ENCODE data around the gene CC2D1A.
A peak's percentile ranks its signal among the peaks of the same experiment; 100 is the strongest.

The CC2D1A gene

GRCh38 chr19:13888281-13888680, 17.7 kb upstream of the CC2D1A start:
- H3K4me1 ChIP-seq (ENCODE audit: control insufficient read depth in 1 of 2, insufficient read depth in 2 of 2, low read length in 2 of 2): peaks cover 0 to 2% of the 10 kb centered on the region in 2 donors
- no peak overlapping the region for H3K27ac ChIP-seq (ENCODE audit: low read length)
- no peaks in the 10 kb centered on the region for H3K9me3 ChIP-seq (ENCODE audit: control insufficient read depth in 1 of 2, low read length in 2 of 2)
- no peaks in the 10 kb centered on the region for H3K36me3 ChIP-seq (ENCODE audit: control insufficient read depth in 1 of 2, insufficient read depth in 2 of 2, low read length in 2 of 2)
- no peak overlapping the region for H3K4me3 ChIP-seq (ENCODE audit: low read depth in 1 of 2, low read length in 2 of 2)
- H3K27me3 ChIP-seq (ENCODE audit: low read depth, low read length): no peaks in the 10 kb centered on the region

GRCh38 chr19:13890136-13890535, 15.9 kb upstream of the CC2D1A start:
- Histone ChIP-seq H3K4me3 (ENCODE audit: low read depth in 1 of 2, low read length in 2 of 2) (no peak overlapping the region), H3K36me3 (ENCODE audit: control insufficient read depth in 1 of 2, insufficient read depth in 2 of 2, low read length in 2 of 2) (no peaks in the 10 kb centered on the region), H3K4me1 (ENCODE audit: control insufficient read depth in 1 of 2, insufficient read depth in 2 of 2, low read length in 2 of 2) (peaks cover 0 to 2% of the 10 kb centered on the region in 2 donors), H3K9me3 (ENCODE audit: control insufficient read depth in 1 of 2, low read length in 2 of 2) (no peaks in the 10 kb centered on the region), H3K27ac (ENCODE audit: low read length) (no peak overlapping the region), H3K27me3 (ENCODE audit: low read depth, low read length) (no peaks in the 10 kb centered on the region)

- Histone ChIP-seq H3K36me3 (ENCODE audit: control insufficient read depth in 1 of 2, insufficient read depth in 2 of 2, low read length in 2 of 2) (no peaks in the 10 kb centered on the region), H3K27ac (ENCODE audit: low read length) (no peak overlapping the region), H3K9me3 (ENCODE audit: control insufficient read depth in 1 of 2, low read length in 2 of 2) (no peaks in the 10 kb centered on the region), H3K27me3 (ENCODE audit: low read depth, low read length) (no peaks in the 10 kb centered on the region), H3K4me3 (ENCODE audit: low read depth in 1 of 2, low read length in 2 of 2) (no peak overlapping the region), H3K4me1 (ENCODE audit: control insufficient read depth in 1 of 2, insufficient read depth in 2 of 2, low read length in 2 of 2) (no peaks in the 10 kb centered on the region)
Observed at GRCh38 chr19:13892870-13893269, 13.1 kb upstream of the CC2D1A start.

GRCh38 chr19:13894552-13894951, 11.4 kb upstream of the CC2D1A start:
- Histone ChIP-seq H3K27ac (ENCODE audit: low read length) (no peak overlapping the region), H3K4me1 (ENCODE audit: control insufficient read depth in 1 of 2, insufficient read depth in 2 of 2, low read length in 2 of 2) (no peaks in the 10 kb centered on the region), H3K9me3 (ENCODE audit: control insufficient read depth in 1 of 2, low read length in 2 of 2) (no peaks in the 10 kb centered on the region)

GRCh38 chr19:13896227-13896626, 9.8 kb upstream of the CC2D1A start:
- Histone ChIP-seq H3K4me3 (ENCODE audit: low read depth in 1 of 2, low read length in 2 of 2) (no peak overlapping the region), H3K9me3 (ENCODE audit: control insufficient read depth in 1 of 2, low read length in 2 of 2) (no peaks in the 10 kb centered on the region), H3K27ac (ENCODE audit: low read length) (no peak overlapping the region), H3K27me3 (ENCODE audit: low read depth, low read length) (no peaks in the 10 kb centered on the region), H3K36me3 (ENCODE audit: control insufficient read depth in 1 of 2, insufficient read depth in 2 of 2, low read length in 2 of 2) (no peaks in the 10 kb centered on the region), H3K4me1 (ENCODE audit: control insufficient read depth in 1 of 2, insufficient read depth in 2 of 2, low read length in 2 of 2) (no peaks in the 10 kb centered on the region)

More at GRCh38 chr19:13894552-13894951, 11.4 kb upstream of the CC2D1A start:
- Histone ChIP-seq H3K36me3 (ENCODE audit: control insufficient read depth in 1 of 2, insufficient read depth in 2 of 2, low read length in 2 of 2) (no peaks in the 10 kb centered on the region), H3K27me3 (ENCODE audit: low read depth, low read length) (no peaks in the 10 kb centered on the region), H3K4me3 (ENCODE audit: low read depth in 1 of 2, low read length in 2 of 2) (no peak overlapping the region)

- Histone ChIP-seq H3K9me3 (ENCODE audit: control insufficient read depth in 1 of 2, low read length in 2 of 2) (no peaks in the 10 kb centered on the region), H3K36me3 (ENCODE audit: control insufficient read depth in 1 of 2, insufficient read depth in 2 of 2, low read length in 2 of 2) (no peaks in the 10 kb centered on the region), H3K27ac (ENCODE audit: low read length) (no peak overlapping the region), H3K4me3 (ENCODE audit: low read depth in 1 of 2, low read length in 2 of 2) (no peak overlapping the region), H3K4me1 (ENCODE audit: control insufficient read depth in 1 of 2, insufficient read depth in 2 of 2, low read length in 2 of 2) (no peaks in the 10 kb centered on the region), H3K27me3 (ENCODE audit: low read depth, low read length) (no peaks in the 10 kb centered on the region)
Observed at GRCh38 chr19:13899393-13899792, 6.6 kb upstream of the CC2D1A start.

GRCh38 chr19:13899912-13900584, 6.0 kb upstream of the CC2D1A start:
- Histone ChIP-seq H3K9me3 (ENCODE audit: control insufficient read depth in 1 of 2, low read length in 2 of 2) (no peaks in the 10 kb centered on the region), H3K27ac (ENCODE audit: low read length) (no peak overlapping the region), H3K36me3 (ENCODE audit: control insufficient read depth in 1 of 2, insufficient read depth in 2 of 2, low read length in 2 of 2) (no peaks in the 10 kb centered on the region), H3K27me3 (ENCODE audit: low read depth, low read length) (no peaks in the 10 kb centered on the region), H3K4me1 (ENCODE audit: control insufficient read depth in 1 of 2, insufficient read depth in 2 of 2, low read length in 2 of 2) (no peaks in the 10 kb centered on the region), H3K4me3 (ENCODE audit: low read depth in 1 of 2, low read length in 2 of 2) (no peak overlapping the region)

- no peak overlapping the region for H3K27ac ChIP-seq (ENCODE audit: low read length)
- peaks cover 8 to 13% of the 10 kb centered on the region in 2 donors for H3K4me1 ChIP-seq (ENCODE audit: control insufficient read depth in 1 of 2, insufficient read depth in 2 of 2, low read length in 2 of 2)
- H3K36me3 ChIP-seq (ENCODE audit: control insufficient read depth in 1 of 2, insufficient read depth in 2 of 2, low read length in 2 of 2): no peaks in the 10 kb centered on the region
- no peak overlapping the region for H3K4me3 ChIP-seq (ENCODE audit: low read depth in 1 of 2, low read length in 2 of 2)
- H3K27me3 ChIP-seq (ENCODE audit: low read depth, low read length): no peaks in the 10 kb centered on the region
- no peaks in the 10 kb centered on the region for H3K9me3 ChIP-seq (ENCODE audit: control insufficient read depth in 1 of 2, low read length in 2 of 2)
Observed at GRCh38 chr19:13902993-13903555, 2.9 kb upstream of the CC2D1A start.

- Histone ChIP-seq H3K4me3 (ENCODE audit: low read depth in 1 of 2, low read length in 2 of 2) (peak overlapping the region; percentile 75 to 85), H3K9me3 (ENCODE audit: control insufficient read depth in 1 of 2, low read length in 2 of 2) (no peaks in the 10 kb centered on the region), H3K36me3 (ENCODE audit: control insufficient read depth in 1 of 2, insufficient read depth in 2 of 2, low read length in 2 of 2) (peaks cover 0 to 16% of the 10 kb centered on the region in 2 donors), H3K27me3 (ENCODE audit: low read depth, low read length) (no peaks in the 10 kb centered on the region), H3K27ac (ENCODE audit: low read length) (peak overlapping the region; percentile 58), H3K4me1 (ENCODE audit: control insufficient read depth in 1 of 2, insufficient read depth in 2 of 2, low read length in 2 of 2) (peaks cover 8 to 13% of the 10 kb centered on the region in 2 donors)
Observed at GRCh38 chr19:13906521-13906904, 512 bp downstream of the CC2D1A start.

GRCh38 chr19:13906910-13907309, 909 bp downstream of the CC2D1A start:
- Histone ChIP-seq H3K4me1 (ENCODE audit: control insufficient read depth in 1 of 2, insufficient read depth in 2 of 2, low read length in 2 of 2) (peaks cover 8 to 13% of the 10 kb centered on the region in 2 donors), H3K36me3 (ENCODE audit: control insufficient read depth in 1 of 2, insufficient read depth in 2 of 2, low read length in 2 of 2) (peaks cover 0 to 16% of the 10 kb centered on the region in 2 donors), H3K27me3 (ENCODE audit: low read depth, low read length) (no peaks in the 10 kb centered on the region), H3K4me3 (ENCODE audit: low read depth in 1 of 2, low read length in 2 of 2) (peak overlapping the region; percentile 75 to 85), H3K9me3 (ENCODE audit: control insufficient read depth in 1 of 2, low read length in 2 of 2) (no peaks in the 10 kb centered on the region), H3K27ac (ENCODE audit: low read length) (peak overlapping the region; percentile 58)

GRCh38 chr19:13908674-13909073, 2.7 kb downstream of the CC2D1A start:
- no peaks in the 10 kb centered on the region for H3K9me3 ChIP-seq (ENCODE audit: control insufficient read depth in 1 of 2, low read length in 2 of 2)
- no peak overlapping the region for H3K4me3 ChIP-seq (ENCODE audit: low read depth in 1 of 2, low read length in 2 of 2)
- H3K27ac ChIP-seq (ENCODE audit: low read length): no peak overlapping the region
- peaks cover 8 to 13% of the 10 kb centered on the region in 2 donors for H3K4me1 ChIP-seq (ENCODE audit: control insufficient read depth in 1 of 2, insufficient read depth in 2 of 2, low read length in 2 of 2)
- peaks cover 4 to 33% of the 10 kb centered on the region in 2 donors for H3K36me3 ChIP-seq (ENCODE audit: control insufficient read depth in 1 of 2, insufficient read depth in 2 of 2, low read length in 2 of 2)
- no peaks in the 10 kb centered on the region for H3K27me3 ChIP-seq (ENCODE audit: low read depth, low read length)

- Histone ChIP-seq H3K4me3 (ENCODE audit: low read depth in 1 of 2, low read length in 2 of 2) (no peak overlapping the region), H3K4me1 (ENCODE audit: control insufficient read depth in 1 of 2, insufficient read depth in 2 of 2, low read length in 2 of 2) (peaks cover 8 to 13% of the 10 kb centered on the region in 2 donors), H3K27me3 (ENCODE audit: low read depth, low read length) (no peaks in the 10 kb centered on the region), H3K36me3 (ENCODE audit: control insufficient read depth in 1 of 2, insufficient read depth in 2 of 2, low read length in 2 of 2) (peaks cover 4 to 34% of the 10 kb centered on the region in 2 donors), H3K9me3 (ENCODE audit: control insufficient read depth in 1 of 2, low read length in 2 of 2) (no peaks in the 10 kb centered on the region), H3K27ac (ENCODE audit: low read length) (no peak overlapping the region)
Observed at GRCh38 chr19:13909430-13909829, 3.4 kb downstream of the CC2D1A start.

Measured in muscle layer of duodenum (tissue), 2 donors.